ENCODE data around the gene NUP210L. TPM values are rescaled to one million over a fixed set of nuclear protein-coding genes. Genes with fewer than 3 reads are reported as not detected.

The NUP210L gene
- total RNA-seq, 1 donor from 2014 or later = 0.48 TPM

GRCh38 chr1:153967107-153967999 lies 187.5 kb downstream of the NUP210L start, which contains the start of gene CREB3L4:
Gene CREB3L4, plus strand, starts transcription at chr1:153967902. Its CDS starts 624 bp downstream, at chr1:153968526.
- peak; percentile 99 for DNase-seq (ENCODE audit: low spot score)

GRCh38 chr1:153963850-153964331 lies 191.0 kb downstream of the NUP210L start:
- DNase-seq (ENCODE audit: low spot score) = peak; percentile 72

GRCh38 chr1:153963030-153963849 lies 191.6 kb downstream of the NUP210L start, which contains the start of gene SLC39A1:
Gene SLC39A1, minus strand, starts transcription at chr1:153963537. Its CDS starts 822 bp downstream, at chr1:153962715.
- peak; percentile 99 for DNase-seq (ENCODE audit: low spot score)

- peak; percentile 42 for DNase-seq (ENCODE audit: low spot score)
Measured at GRCh38 chr1:153962088-153963029, 192.5 kb downstream of the NUP210L start.

- no peak for DNase-seq (ENCODE audit: low spot score)
Measured at GRCh38 chr1:153961421-153961820, 193.5 kb downstream of the NUP210L start.

- no peak for DNase-seq (ENCODE audit: low spot score)
Measured at GRCh38 chr1:153960206-153960605, 194.7 kb downstream of the NUP210L start.

GRCh38 chr1:153959454-153959853 lies 195.4 kb downstream of the NUP210L start:
- no peak for DNase-seq (ENCODE audit: low spot score)

GRCh38 chr1:153958961-153959260 lies 196.0 kb downstream of the NUP210L start:
- no peak for DNase-seq (ENCODE audit: low spot score)

GRCh38 chr1:153958111-153958960 lies 196.5 kb downstream of the NUP210L start, which contains the start of gene CRTC2:
Gene CRTC2, minus strand, starts transcription at chr1:153958612. Its CDS starts 115 bp downstream, at chr1:153958497.
- DNase-seq (ENCODE audit: low spot score) = peak; percentile 100

- no peak for DNase-seq (ENCODE audit: low spot score)
Measured at GRCh38 chr1:153957744-153958110, 197.1 kb downstream of the NUP210L start.

- no peak for DNase-seq (ENCODE audit: low spot score)
Measured at GRCh38 chr1:153956997-153957715, 197.7 kb downstream of the NUP210L start.

GRCh38 chr1:153954826-153955225 lies 200.0 kb downstream of the NUP210L start:
- no peak for DNase-seq (ENCODE audit: low spot score)

- DNase-seq (ENCODE audit: low spot score) = no peak
Measured at GRCh38 chr1:153953859-153954365, 201.0 kb downstream of the NUP210L start.

GRCh38 chr1:153951801-153952200 lies 203.1 kb downstream of the NUP210L start:
- DNase-seq (ENCODE audit: low spot score) = no peak

- DNase-seq (ENCODE audit: low spot score) = no peak
Measured at GRCh38 chr1:153951183-153951582, 203.7 kb downstream of the NUP210L start.

GRCh38 chr1:153946622-153947241 lies 208.1 kb downstream of the NUP210L start, which contains the start of gene DENND4B:
Gene DENND4B, minus strand, starts transcription at chr1:153946718. Its CDS starts 2,344 bp downstream, at chr1:153944374.
- DNase-seq (ENCODE audit: low spot score) = peak; percentile 80

- peak; percentile 73 for DNase-seq (ENCODE audit: low spot score)
Measured at GRCh38 chr1:153945795-153946621, 208.9 kb downstream of the NUP210L start.

All from umbilical cord (tissue), 2 donors.